GM21529 (cell line): ENCODE results near the gene CLCN4.

Source experiments
- ATAC-seq: cut with Tn5 transposase; IDR thresholded peaks from one replicate; pipeline ENCODE4 v1.9.1; 2021; ENCODE audit not compliant: unreplicated experiment

CLCN4 gene

DNA sequence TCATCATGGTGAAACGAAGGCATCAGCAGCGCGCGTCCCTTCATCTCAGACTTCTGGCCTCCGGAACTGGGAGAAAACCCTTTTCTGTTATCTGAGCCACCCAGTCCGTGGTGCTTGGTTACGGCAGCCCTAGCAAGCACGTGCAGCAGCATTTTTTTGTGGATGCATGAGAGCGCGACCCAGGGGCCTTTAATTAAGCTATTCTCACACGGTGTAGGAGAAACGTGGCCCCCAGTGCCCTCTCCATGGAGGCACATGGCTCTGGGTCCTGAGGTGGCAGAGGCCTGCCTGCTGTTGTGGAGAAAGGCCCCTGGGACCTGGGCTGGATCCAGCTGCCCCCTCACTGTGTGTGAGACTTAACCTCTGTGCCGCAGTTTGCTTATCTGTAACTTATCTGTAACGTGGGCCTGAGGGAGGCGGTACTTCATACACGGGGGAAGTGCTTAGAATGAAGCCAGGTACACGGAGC, 9.5 kb downstream of the CLCN4 start:
- no peak for ATAC-seq

GRCh38 chrX:10166731-10167151, 10.0 kb downstream of the CLCN4 start:
- no peak for ATAC-seq

DNA sequence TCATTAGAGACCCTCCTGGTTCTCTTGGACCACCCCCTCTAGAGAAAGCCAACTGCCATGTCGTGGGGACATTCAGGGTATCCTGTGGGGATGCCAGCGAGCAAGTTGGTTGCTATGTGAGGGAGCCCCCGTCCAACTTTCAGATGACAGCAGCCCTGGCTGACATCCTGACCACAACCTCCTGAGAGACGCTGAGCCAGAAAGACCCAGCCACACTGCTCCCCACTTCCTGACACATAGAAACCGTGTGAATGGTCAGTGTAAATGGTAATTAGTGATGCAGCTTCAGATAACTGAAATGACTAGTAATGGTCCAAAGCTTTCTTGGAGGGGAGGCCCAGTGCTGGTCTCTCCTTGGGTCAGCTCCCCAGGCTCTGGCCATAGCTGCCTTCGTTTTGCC, 10.8 kb downstream of the CLCN4 start:
- no peak for ATAC-seq

DNA sequence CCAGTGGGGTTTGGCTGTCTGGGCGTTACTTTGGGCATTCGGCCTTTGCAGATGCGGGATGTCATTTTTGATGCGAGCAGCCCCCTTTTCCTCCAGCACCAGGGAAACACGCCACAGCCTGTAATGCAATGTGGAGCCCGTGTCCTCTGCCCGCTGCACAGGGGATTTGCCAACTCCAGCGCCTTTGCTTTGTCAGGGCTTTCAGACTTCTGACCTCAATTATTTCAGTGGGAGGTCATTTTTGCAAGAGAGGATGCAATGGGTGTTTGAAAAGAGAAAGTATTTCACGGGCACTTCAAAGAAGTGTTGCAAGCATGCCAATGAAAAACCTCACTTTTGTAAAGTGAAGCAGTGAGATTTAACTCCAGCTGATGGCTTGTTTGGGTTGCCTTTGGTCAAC, 11.5 kb downstream of the CLCN4 start:
- ATAC-seq, result no peak

DNA sequence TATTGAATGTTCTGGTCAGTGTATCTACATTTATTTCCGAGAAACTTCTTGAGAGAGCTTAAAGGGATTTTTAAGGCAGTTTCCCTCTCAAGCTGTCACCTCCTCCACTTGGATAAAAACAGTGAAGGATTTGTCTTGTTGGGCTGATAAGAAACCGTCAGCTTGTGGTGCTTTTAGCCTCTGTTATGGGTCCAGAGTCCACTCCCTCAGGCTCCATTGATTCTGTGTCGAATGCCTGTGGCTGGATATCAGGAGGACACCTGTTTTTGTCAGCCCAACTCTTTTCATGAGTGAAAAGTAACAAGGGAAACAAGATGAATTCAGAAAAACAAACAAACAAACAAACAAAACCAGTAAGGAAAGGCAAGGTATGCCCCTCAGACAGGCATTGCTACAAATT, 12.4 kb downstream of the CLCN4 start:
- ATAC-seq, result no peak

DNA sequence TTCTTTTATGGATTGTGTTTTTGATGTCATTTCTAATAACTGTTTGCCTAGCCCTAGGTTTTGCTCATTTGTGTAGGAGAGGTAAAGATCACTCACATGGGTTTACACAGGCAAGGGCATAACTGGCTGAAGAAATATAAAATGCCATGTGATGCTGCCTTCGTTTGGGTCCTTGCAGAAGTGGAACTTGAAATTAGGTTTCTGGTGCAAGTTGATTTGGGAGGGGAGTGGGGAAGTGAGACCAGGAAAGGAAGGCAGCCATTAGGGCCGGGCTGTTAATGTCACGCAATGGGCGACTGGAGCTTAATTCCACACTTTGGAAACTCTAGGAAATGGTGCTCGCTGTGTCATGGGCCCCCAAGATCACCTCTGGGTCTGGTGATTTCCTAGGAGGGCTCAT, 14.5 kb downstream of the CLCN4 start:
- ATAC-seq, result no peak

GRCh38 chrX:10172877-10173276, 16.1 kb downstream of the CLCN4 start:
- ATAC-seq, result no peak

DNA sequence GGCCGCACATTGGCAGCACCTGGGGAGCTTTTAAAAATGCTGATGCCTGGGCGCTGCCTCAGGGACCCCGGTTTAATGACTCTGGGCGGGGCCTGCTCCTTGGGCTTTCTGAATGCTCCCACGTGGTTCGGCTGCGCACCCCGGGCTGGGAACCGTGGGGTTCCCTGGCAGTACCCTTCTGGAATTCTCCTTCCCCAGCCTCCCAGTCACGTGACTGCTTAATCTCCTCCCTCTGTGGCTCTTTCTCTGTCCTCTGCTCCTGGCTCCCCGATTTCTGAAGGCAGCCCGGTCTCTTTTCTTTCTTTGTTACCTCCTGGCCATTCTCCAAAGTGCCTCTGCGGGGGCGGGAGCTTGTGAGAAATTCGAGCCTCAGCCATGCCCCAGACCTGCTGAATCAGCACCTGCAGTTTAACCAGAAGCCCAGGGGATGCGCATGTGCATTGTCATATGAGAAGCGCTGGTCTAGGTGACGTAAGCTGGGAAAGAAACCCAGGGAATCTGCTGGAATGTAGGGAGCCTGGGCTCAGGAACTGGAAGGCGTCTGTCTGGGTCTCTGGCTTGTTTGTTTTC, 16.6 kb downstream of the CLCN4 start:
- no peak for ATAC-seq

DNA sequence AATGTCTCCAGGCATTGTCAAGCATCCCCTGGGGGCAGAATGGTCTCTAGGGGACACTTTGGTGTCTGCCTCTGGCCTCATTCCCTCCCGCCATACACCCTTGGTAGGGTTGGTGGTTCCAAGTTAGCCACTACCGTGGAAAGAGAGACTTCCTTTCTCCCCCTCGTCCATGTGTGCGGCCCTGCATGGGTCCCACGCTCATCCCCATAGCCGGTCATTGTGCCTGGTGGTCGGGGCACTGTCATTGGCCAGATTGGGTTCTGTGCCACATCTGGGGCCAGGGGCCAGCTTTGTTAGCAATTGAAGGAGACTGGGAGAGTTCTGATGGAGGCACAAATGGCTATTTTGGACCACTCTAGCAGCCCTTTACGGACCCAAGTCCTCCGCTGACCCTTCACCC, 17.3 kb downstream of the CLCN4 start:
- no peak for ATAC-seq

GRCh38 chrX:10174810-10175209, 18.0 kb downstream of the CLCN4 start:
- ATAC-seq, result no peak

DNA sequence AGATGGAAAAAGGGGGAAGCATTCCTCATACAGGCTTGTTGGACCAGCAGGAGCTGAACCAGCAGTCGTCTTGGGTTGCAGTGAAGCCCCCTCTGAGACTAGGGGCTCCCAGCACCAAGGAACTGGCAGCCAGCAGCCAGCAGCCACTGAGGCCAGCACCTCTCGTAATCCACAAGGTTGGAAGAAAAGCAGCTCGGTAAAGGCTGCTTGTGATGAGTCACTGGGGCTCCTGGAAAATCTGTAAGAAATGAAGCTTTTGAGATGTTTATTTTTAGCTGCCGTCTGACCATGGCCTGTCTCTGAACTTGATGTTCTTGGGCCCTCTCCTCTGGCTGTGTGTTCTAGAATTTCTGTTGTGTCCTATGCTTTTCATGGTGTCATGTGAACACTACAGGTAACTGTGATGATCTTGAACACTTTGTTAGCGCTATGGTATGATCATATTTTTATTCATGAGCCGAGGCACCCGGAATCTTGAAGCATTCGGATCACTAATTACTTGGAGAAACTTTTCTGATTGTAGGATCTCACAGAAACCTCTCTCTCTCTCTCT, 18.6 kb downstream of the CLCN4 start:
- no peak for ATAC-seq

- ATAC-seq, result no peak
Observed at GRCh38 chrX:10176121-10177003, 19.6 kb downstream of the CLCN4 start.

DNA sequence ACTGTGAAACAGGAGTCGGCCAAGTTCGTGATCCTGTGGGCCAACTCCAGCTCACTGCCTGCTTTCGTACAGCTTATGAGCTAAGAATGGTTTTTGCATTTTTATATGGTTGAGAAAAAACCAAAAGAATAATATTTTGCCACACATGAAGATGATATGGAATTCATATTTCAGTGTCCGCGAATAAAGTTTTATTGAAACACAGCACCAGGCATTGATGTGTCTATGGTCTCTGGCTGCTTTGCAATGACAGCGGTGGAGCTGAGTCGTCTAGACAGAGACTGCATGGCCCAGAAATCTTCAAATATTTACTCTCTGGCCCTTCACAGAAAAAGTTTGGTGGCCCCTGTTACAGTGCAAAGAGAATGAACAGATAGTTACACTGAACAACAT, 20.2 kb downstream of the CLCN4 start:
- no peak for ATAC-seq

DNA sequence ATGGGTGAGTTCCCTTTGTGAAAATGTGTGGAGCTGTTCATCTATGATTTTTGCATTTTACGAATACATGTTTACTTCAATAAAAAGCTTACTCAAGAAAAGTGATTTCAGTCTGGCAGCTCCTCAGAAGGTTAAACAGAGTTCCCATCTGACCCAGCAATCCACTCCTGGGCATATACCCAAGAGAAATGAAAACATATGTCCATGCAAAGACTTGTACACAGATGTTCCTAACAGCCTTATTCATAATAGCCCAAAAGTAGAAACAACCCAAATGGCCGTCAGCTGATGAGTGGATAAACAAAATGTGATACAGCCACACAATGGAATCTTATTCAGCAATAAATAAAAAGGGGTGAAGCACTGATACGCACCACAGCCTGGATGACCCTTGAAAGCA, 20.8 kb downstream of the CLCN4 start:
- no peak for ATAC-seq

DNA sequence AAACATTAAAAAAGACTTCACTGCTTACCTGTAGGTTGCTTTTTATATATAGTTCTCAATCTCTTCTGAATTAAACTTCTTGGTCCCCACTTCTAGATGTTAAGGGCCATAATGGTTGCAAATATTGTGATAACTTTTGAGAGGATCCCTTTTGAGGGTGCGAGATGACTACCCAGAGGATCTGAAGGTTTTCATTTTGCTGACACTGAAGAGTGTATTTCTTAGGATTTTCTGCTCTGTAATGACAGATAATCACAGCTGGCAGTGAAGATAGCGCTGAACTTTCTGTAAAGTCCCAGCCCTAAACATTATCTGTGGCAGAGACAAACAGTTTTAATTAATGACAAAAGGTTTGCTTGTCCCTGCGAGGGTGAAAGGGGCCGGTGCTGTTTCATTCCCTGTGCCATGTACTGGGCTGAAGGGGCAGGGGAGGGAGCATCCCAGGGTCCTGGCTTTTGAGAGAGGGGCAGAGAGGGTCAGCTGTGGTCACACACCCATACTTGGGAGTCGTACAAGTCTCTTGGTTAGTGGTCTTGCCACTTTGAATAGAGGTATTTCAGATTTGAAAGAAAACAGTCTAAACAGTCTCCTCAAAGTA, 22.2 kb downstream of the CLCN4 start:
- no peak for ATAC-seq

DNA sequence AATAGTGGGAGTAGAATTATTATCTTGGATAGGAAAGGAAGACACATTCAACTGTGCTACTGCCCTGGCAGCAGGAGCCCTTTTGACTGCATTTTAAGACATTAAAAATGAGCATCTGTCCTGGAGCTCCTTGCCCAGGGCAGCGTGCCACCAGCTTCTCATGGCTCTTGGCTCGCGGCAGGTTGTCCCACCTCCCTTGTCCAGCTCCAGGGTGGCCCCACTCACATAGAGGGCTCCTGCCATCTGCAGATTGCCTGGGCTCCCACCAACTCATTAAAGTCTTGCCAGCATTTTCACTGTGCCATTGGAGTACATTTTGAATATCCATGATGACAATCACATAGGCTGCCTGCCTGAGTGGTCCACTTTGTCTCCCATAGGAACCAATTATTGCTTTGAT, 27.0 kb downstream of the CLCN4 start:
- ATAC-seq, result no peak

- ATAC-seq, result no peak
Observed at GRCh38 chrX:10184411-10184810, 27.6 kb downstream of the CLCN4 start.

- ATAC-seq, result no peak
Observed at GRCh38 chrX:10186355-10186754, 29.6 kb downstream of the CLCN4 start.

- no peak for ATAC-seq
Observed at GRCh38 chrX:10187421-10187820, 30.6 kb downstream of the CLCN4 start.

DNA sequence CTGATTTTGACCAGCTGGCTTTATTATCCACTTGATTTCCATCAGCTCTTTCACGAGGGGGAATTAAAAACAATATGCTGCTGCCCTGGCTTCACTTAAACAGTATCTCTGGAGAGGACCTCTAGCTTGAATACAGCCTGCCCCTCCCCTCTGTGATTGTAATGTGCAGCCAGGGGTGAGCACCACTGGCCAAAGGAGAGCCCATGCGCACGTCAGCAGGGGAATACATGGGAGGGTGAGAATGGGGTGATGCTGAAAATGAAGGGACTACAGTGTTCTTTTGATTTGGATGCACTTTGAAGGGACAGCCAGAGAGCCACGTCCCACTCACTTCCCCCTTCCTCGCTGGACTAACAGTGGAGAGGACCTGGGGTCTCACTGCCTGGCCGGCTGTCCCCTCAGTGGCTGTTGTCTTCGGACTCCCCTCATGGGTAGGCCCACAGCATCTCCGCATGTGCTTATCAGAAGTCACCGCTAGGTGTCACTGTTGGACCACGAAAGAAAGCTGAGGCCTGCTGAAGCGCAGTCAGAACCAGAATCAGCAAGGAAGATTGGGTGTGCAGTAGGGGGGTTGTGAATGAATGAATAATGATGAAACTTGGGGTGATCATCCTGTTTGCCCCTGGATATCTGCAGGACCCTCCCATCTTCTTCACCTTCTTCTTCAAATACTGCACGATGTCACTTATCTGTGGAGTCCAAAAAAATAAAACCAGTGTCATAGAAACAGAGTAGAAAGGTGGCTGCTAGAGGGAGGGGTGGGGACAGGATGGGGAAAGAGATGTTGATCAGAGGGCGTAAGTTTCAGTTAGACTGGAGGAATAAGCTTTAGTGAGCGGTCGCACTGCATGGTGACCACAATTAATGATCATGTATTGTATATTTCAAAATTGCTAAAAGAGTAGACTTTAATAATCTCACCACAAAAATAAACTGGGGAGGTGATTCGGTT, 32.8 kb downstream of the CLCN4 start:
- ATAC-seq, result peak; percentile 89

- peak; percentile 57 for ATAC-seq
Observed at GRCh38 chrX:10190367-10190766, 33.6 kb downstream of the CLCN4 start.
